ENCODE data around the gene CCDC188. TPM values are rescaled to one million over a fixed set of nuclear protein-coding genes. Genes with fewer than 3 reads are reported as not detected.

Gene CCDC188
- total and polyA plus RNA-seq, 2 of the 13 experiments (the other 11 are each of a cell fraction or from before 2014, with no cell fraction given) = not detected

- FAIRE-seq = no peak
- CTCF ChIA-PET (ENCODE audit: low intra/inter-chr PET ratio, low total read pairs) = no interaction called here
- H3K27me3 ChIP-seq (ENCODE audit: control insufficient read depth in 1 of 2, insufficient read depth in 2 of 2, low read length in 2 of 2) = no peaks in the 10 kb centered on the region
- peak overlapping the region; percentile 88 for H3K4me2 ChIP-seq (ENCODE audit: low read depth, low read length)
- DNase-seq (ENCODE audit: low spot score) = peak; percentile 28
- peak overlapping the region; percentile 73 to 86 (median 84) for H3K4me3 ChIP-seq (replicated peaks in 1 of 3; ENCODE audit: insufficient read depth in 1 of 3, low read depth in 2 of 3, low read length in 3 of 3)
- 4% methylated on average over 26 of the region's 70 CpGs for WGBS (ENCODE audit: low lambda C conversion rate)
- H3K79me2 ChIP-seq (ENCODE audit: insufficient read depth, low read length) = peaks cover 11% of the 10 kb centered on the region
- intact Hi-C loops (cut with micrococcal nuclease; ENCODE audit: unreplicated experiment) (no loop called here), in situ Hi-C loops (cut with HindIII; ENCODE audit: extremely low pct_ligation_motif_present, low pct_unique_long_range_greater_than_20kb) (no loop called here)
- peak overlapping the region; percentile 74 for H3K9ac ChIP-seq (ENCODE audit: insufficient read depth, low read depth, low read length)
- H3K36me3 ChIP-seq (replicated peaks in 1 of 2; ENCODE audit: control insufficient read depth in 1 of 2, insufficient read depth in 2 of 2, low read length in 2 of 2) = peaks cover 5 to 17% of the 10 kb centered on the region in 2 experiments; a peak in 4 of 5 replicates
- peaks cover 3% of the 10 kb centered on the region; the same call in 1 of the 2 replicates for H4K20me1 ChIP-seq (ENCODE audit: insufficient read depth, low read length)
- H2AFZ ChIP-seq (ENCODE audit: low read length) = no peak overlapping the region
- peaks cover 45% of the 10 kb centered on the region for H3K4me1 ChIP-seq (ENCODE audit: insufficient read depth, low read length)
- POLR2A ChIA-PET = interaction anchor here (0.8 to 1.2 kb wide), 3 partner anchors 14 to 161 kb away, joined by 3 to 4 read pairs (median 3); partner anchors contain the start of genes RANBP1 and TRMT2A
- peak; percentile 61 for ATAC-seq
- BruUV-seq (replicated peaks) = no TSS peak
- H3K27ac ChIP-seq (ENCODE audit: extremely low read length, insufficient read depth, low read length) = peak overlapping the region; percentile 63
- H3K9me3 ChIP-seq (ENCODE audit: low read length) = no peaks in the 10 kb centered on the region
- TF ChIP-seq ZNF773 (CRISPR knock-in tag; IDR thresholded peaks at IDR 0.05; ENCODE audit: borderline replicate concordance) (no peak), MAZ (IDR thresholded peaks at IDR 0.05; ENCODE audit: borderline replicate concordance, low read depth, low read length) (no peak), MAZ (CRISPR knock-in tag; IDR thresholded peaks at IDR 0.05; ENCODE audit: low read depth) (0 out of 2 replicates have a peak, but pooled peaks have one; percentile 53), GTF2F1 (IDR thresholded peaks at IDR 0.05; ENCODE audit: low read length) (no peak), MAX (IDR thresholded peaks at IDR 0.05) (no peak; the same call in 1 of the 2 replicates), U2AF1 (optimal IDR thresholded peaks at IDR 0.05; ENCODE audit: low read depth, low read length) (no peak), PCBP1 (IDR thresholded peaks at IDR 0.05; ENCODE audit: borderline replicate concordance, low read depth, low read length) (no peak), ZNF570 (CRISPR knock-in tag; IDR thresholded peaks at IDR 0.05; ENCODE audit: borderline replicate concordance) (no peak), ZNF510 (CRISPR knock-in tag; IDR thresholded peaks at IDR 0.05; ENCODE audit: low read depth) (no peak), IRF1 (CRISPR knock-in tag; IDR thresholded peaks at IDR 0.05; ENCODE audit: low read depth) (no peak), ETV6 (CRISPR knock-in tag; conservative IDR thresholded peaks at IDR 0.05) (no peak), ZNF160 (CRISPR knock-in tag; IDR thresholded peaks at IDR 0.05) (no peak), IKZF5 (CRISPR knock-in tag; IDR thresholded peaks at IDR 0.05) (0 out of 2 replicates have a peak, but pooled peaks have one; percentile 3), ZMYM4 (CRISPR knock-in tag; IDR thresholded peaks at IDR 0.05) (no peak), ZNF737 (CRISPR knock-in tag; IDR thresholded peaks at IDR 0.05; ENCODE audit: borderline replicate concordance) (no peak), ZNF263 (CRISPR knock-in tag; IDR thresholded peaks at IDR 0.05) (no peak), KAT8 (CRISPR knock-in tag; IDR thresholded peaks at IDR 0.05) (no peak), ERF (CRISPR knock-in tag; IDR thresholded peaks at IDR 0.05) (0 out of 2 replicates have a peak, but pooled peaks have one; percentile 15), ZNF33A (CRISPR knock-in tag; IDR thresholded peaks at IDR 0.05; ENCODE audit: borderline replicate concordance) (no peak), ZNF7 (CRISPR knock-in tag; IDR thresholded peaks at IDR 0.05) (no peak), ZFP91 (CRISPR knock-in tag; IDR thresholded peaks at IDR 0.05; ENCODE audit: borderline replicate concordance) (peak; percentile 37; the same call in 1 of the 2 replicates)
Measured at GRCh38 chr22:20130731-20131596, 19.9 kb downstream of the CCDC188 start.
